Type B pancreatic cell (in vitro differentiated cells): ENCODE data around the gene EGFL6. TPM values are rescaled to one million over a fixed set of nuclear protein-coding genes. Genes with fewer than 3 reads are reported as not detected.

Source experiments
- DNase-seq: peaks from one replicate; pipeline ENCODE4 v3.0.0; 2021; ENCODE audit warnings: mixed read lengths; ENCODE audit not compliant: unreplicated experiment; ENCODE audit errors: extremely low spot score
- H3K27ac Mint-ChIP-seq: 2 replicates; pipeline ENCODE4 v1.8.0; 2021; ENCODE audit warnings: mild to moderate bottlenecking, mixed read lengths
- H3K27me3 Mint-ChIP-seq: 2 replicates; pipeline ENCODE4 v1.8.0; 2021; ENCODE audit warnings: mixed read lengths
- H3K36me3 Mint-ChIP-seq: 2 replicates; pipeline ENCODE4 v1.8.0; 2021; ENCODE audit warnings: mixed read lengths
- H3K4me1 Mint-ChIP-seq: one replicate; pipeline ENCODE4 v1.8.0; 2021; ENCODE audit warnings: mixed read lengths; ENCODE audit not compliant: unreplicated experiment
- H3K4me3 Mint-ChIP-seq: 2 replicates; pipeline ENCODE4 v1.8.0; 2021; ENCODE audit warnings: mild to moderate bottlenecking, mixed read lengths
- H3K9me3 Mint-ChIP-seq: 2 replicates; pipeline ENCODE4 v1.8.0; 2021; ENCODE audit warnings: mixed read lengths
- CTCF ChIP-seq: fragments of 200-600 bp; sonication (generic); conservative IDR thresholded peaks from 2 replicates; pipeline ENCODE4 v1.5.0; 2021; ENCODE audit warnings: antibody characterized with exemption, mild to moderate bottlenecking
- total RNA-seq: library from RNA; stranded (reverse); gene quantifications from 2 replicates; pipeline ENCODE4 v1.2.1, GENCODE V29; 2021; ENCODE audit warnings: low replicate concordance

The EGFL6 gene
- total RNA-seq, 1 donor from 2014 or later: 4.5 TPM

DNA sequence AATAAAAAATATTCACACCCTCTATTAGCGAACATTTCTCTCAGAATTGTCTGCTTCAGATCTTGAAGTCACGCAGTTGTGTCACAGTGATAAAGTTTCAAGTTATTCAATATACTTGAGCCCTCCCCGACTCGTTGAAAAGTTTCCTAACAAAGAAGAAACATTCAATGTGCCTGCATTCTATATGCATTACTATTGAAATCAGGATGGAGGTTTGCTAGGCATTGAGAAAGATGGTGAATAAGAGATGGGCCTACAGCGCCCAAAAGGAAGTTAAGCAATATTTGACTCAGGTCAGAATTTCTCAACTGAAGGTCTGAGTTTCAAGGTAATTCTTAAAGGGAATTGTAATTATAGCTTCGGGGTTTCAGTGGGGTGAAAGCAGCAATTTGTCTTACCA, 89.7 kb downstream of the EGFL6 start:
- Mint-ChIP-seq H3K9me3 (no peaks in the 10 kb centered on the region), H3K4me1 (peaks cover 8% of the 10 kb centered on the region), H3K27ac (peak overlapping the region; percentile 64), H3K27me3 (no peaks in the 10 kb centered on the region), H3K4me3 (no peak overlapping the region), H3K36me3 (no peaks in the 10 kb centered on the region)
- DNase-seq: no peak
- TF ChIP-seq CTCF: no peak

- no peak for DNase-seq
- Mint-ChIP-seq H3K27ac (no peak overlapping the region), H3K36me3 (no peaks in the 10 kb centered on the region), H3K9me3 (no peaks in the 10 kb centered on the region), H3K27me3 (no peaks in the 10 kb centered on the region), H3K4me1 (peaks cover 8% of the 10 kb centered on the region), H3K4me3 (no peak overlapping the region)
- no peak for TF ChIP-seq CTCF
Measured at GRCh38 chrX:13661735-13662288, 92.4 kb downstream of the EGFL6 start.

DNA sequence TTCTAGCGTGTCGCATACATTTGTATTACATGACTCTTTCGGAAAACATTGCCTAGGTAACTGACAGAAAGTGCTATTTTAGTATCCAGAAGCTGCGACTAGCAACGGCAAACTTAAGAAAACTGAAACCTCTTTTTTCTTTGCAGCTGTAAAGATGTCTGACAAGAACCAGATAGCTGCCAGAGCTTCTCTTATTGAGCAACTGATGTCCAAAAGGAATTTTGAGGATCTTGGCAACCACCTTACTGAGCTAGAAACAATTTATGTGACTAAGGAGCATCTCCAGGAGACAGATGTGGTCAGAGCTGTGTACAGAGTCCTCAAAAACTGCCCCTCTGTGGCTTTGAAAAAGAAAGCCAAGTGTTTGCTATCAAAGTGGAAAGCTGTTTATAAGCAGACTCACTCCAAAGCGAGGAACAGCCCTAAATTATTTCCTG, 93.0 kb downstream of the EGFL6 start:
- H3K4me3 Mint-ChIP-seq: no peak overlapping the region
- TF ChIP-seq CTCF: no peak
- no peak overlapping the region for H3K27ac Mint-ChIP-seq
- peaks cover 8% of the 10 kb centered on the region for H3K4me1 Mint-ChIP-seq
- no peaks in the 10 kb centered on the region for H3K36me3 Mint-ChIP-seq
- H3K9me3 Mint-ChIP-seq: no peaks in the 10 kb centered on the region
- H3K27me3 Mint-ChIP-seq: no peaks in the 10 kb centered on the region
- DNase-seq: no peak

- H3K4me1 Mint-ChIP-seq: peaks cover 2% of the 10 kb centered on the region
- H3K27ac Mint-ChIP-seq: peak overlapping the region; percentile 80
- no peaks in the 10 kb centered on the region for H3K27me3 Mint-ChIP-seq
- no peaks in the 10 kb centered on the region for H3K9me3 Mint-ChIP-seq
- H3K4me3 Mint-ChIP-seq: no peak overlapping the region
- DNase-seq: no peak
- TF ChIP-seq CTCF: no peak
- H3K36me3 Mint-ChIP-seq: no peaks in the 10 kb centered on the region
Measured at GRCh38 chrX:13664020-13664419, 94.6 kb downstream of the EGFL6 start.

DNA sequence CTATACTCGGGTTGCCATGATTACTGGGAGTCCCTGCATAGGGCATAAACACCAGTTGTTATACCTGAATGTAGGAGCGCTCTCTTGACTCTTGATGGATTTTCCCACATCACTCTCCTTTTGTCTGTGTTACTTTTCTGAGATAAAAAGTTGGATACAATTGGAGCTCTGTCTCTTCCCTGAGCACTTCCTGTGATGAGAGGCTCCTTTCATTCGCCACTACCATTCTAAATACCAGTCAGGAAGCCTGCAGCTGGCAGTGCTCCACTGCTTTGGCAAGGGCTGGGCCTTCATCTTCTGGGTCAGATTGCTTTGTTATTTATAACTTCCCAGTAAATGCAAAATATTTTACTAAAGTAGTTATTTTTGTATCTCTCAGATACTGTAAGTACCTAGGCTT, 97.4 kb downstream of the EGFL6 start:
- DNase-seq: no peak
- Mint-ChIP-seq H3K4me3 (no peak overlapping the region), H3K9me3 (no peaks in the 10 kb centered on the region), H3K4me1 (no peaks in the 10 kb centered on the region), H3K36me3 (no peaks in the 10 kb centered on the region), H3K27me3 (no peaks in the 10 kb centered on the region), H3K27ac (peak overlapping the region; percentile 19)
- no peak for TF ChIP-seq CTCF

DNA sequence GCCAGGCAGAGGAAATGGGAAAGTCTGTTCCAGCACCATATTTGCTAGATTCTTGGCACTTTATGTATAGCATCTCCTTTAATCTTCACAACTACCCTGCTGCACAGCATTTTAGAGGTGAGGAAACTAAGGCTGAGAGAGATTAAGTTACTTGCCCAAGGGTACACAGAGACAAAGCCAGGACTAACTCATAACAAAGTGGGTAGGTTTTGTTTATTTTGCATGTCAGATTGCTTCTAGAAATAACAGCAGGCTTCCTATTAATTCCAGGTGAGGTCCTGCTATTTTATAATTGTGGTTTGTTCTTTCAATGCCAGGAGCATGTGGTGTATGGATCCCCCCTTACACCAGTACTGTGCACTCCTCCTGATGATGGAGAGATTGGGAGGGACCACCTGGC, 98.5 kb downstream of the EGFL6 start:
- H3K4me3 Mint-ChIP-seq: no peak overlapping the region
- no peak for TF ChIP-seq CTCF
- no peaks in the 10 kb centered on the region for H3K4me1 Mint-ChIP-seq
- no peaks in the 10 kb centered on the region for H3K27me3 Mint-ChIP-seq
- no peaks in the 10 kb centered on the region for H3K36me3 Mint-ChIP-seq
- no peak for DNase-seq
- H3K27ac Mint-ChIP-seq: peak overlapping the region; percentile 55
- no peaks in the 10 kb centered on the region for H3K9me3 Mint-ChIP-seq
